Activated CD8-positive, alpha-beta memory T cell treated with anti-CD3 and anti-CD28 coated beads, Interleukin-2, amount 50 U/mL, for 48 hours (primary cell): ENCODE results near the gene RWDD4.

Source experiments
- DNase-seq: peaks from one replicate; pipeline ENCODE4 v3.0.0-alpha.2; 2020

RWDD4 gene

GRCh38 chr4:183599284-183599683 lies 59.7 kb downstream of the RWDD4 start:
- DNase-seq: no peak

GRCh38 chr4:183596067-183596757 lies 62.8 kb downstream of the RWDD4 start:
- no peak for DNase-seq

- DNase-seq: no peak
Observed at GRCh38 chr4:183594823-183595222, 64.2 kb downstream of the RWDD4 start.

- no peak for DNase-seq
Observed at GRCh38 chr4:183591301-183591700, 67.7 kb downstream of the RWDD4 start.
